Left ventricle myocardium inferior (tissue), 1 donor: ENCODE data around the gene ZNF687. TPM values are rescaled to one million over a fixed set of nuclear protein-coding genes. Genes with fewer than 3 reads are reported as not detected.

ENCODE experiments used
- DNase-seq: peaks from one replicate; pipeline ENCODE4 v3.0.0-alpha.2; 2020
- H3K27ac ChIP-seq: fragments of 200-600 bp; replicated peaks from 2 replicates; pipeline ENCODE4 v1.8.0; 2021
- H3K27me3 ChIP-seq: fragments of 200-600 bp; 2 replicates; pipeline ENCODE4 v1.8.0; 2021; ENCODE audit warnings: low read depth
- H3K36me3 ChIP-seq: fragments of 200-600 bp; 2 replicates; pipeline ENCODE4 v1.8.0; 2021
- H3K4me1 ChIP-seq: fragments of 200-600 bp; 2 replicates; pipeline ENCODE4 v1.8.0; 2021
- H3K4me3 ChIP-seq: fragments of 200-600 bp; 2 replicates; pipeline ENCODE4 v1.8.0; 2021; ENCODE audit warnings: mild to moderate bottlenecking, moderate library complexity
- H3K9me3 ChIP-seq: fragments of 200-600 bp; replicated peaks from 2 replicates; pipeline ENCODE4 v1.8.0; 2021
- intact Hi-C: fragments of 100-400 bp; cut with micrococcal nuclease; formaldehyde crosslinking; loops from one replicate; pipeline ENCODE4 v1.11.0; 2022
- long read RNA-seq: library from polyadenylated mRNA; unstranded; transcript quantifications from one replicate; pipeline ENCODE4 v2.0.0, GENCODE V29; 2021
- total RNA-seq: library from RNA; stranded (reverse); fragmentation: NEBNext Ultra II Directional; extraction: Animal tissue kit (Norgen Biotek cat#: 25700); gene quantifications from one replicate; pipeline ENCODE4 v1.2.1, GENCODE V29; 2021
- TF ChIP-seq, protein P1 (sequence below): fragments of 200-600 bp; IDR thresholded peaks from 2 replicates; pipeline ENCODE4 v1.8.0; 2021; ENCODE audit warnings: antibody characterized with exemption, mild to moderate bottlenecking, borderline replicate concordance
- donor health status: DM: no; HTN: yes; CAD: no; lungs with severe emphysema.

The ZNF687 gene, protein sequence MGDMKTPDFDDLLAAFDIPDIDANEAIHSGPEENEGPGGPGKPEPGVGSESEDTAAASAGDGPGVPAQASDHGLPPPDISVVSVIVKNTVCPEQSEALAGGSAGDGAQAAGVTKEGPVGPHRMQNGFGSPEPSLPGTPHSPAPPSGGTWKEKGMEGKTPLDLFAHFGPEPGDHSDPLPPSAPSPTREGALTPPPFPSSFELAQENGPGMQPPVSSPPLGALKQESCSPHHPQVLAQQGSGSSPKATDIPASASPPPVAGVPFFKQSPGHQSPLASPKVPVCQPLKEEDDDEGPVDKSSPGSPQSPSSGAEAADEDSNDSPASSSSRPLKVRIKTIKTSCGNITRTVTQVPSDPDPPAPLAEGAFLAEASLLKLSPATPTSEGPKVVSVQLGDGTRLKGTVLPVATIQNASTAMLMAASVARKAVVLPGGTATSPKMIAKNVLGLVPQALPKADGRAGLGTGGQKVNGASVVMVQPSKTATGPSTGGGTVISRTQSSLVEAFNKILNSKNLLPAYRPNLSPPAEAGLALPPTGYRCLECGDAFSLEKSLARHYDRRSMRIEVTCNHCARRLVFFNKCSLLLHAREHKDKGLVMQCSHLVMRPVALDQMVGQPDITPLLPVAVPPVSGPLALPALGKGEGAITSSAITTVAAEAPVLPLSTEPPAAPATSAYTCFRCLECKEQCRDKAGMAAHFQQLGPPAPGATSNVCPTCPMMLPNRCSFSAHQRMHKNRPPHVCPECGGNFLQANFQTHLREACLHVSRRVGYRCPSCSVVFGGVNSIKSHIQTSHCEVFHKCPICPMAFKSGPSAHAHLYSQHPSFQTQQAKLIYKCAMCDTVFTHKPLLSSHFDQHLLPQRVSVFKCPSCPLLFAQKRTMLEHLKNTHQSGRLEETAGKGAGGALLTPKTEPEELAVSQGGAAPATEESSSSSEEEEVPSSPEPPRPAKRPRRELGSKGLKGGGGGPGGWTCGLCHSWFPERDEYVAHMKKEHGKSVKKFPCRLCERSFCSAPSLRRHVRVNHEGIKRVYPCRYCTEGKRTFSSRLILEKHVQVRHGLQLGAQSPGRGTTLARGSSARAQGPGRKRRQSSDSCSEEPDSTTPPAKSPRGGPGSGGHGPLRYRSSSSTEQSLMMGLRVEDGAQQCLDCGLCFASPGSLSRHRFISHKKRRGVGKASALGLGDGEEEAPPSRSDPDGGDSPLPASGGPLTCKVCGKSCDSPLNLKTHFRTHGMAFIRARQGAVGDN
- total RNA-seq, result 11.2 TPM
- long read RNA-seq, partial matches to known transcripts, result 17 of 21 reads
- long read RNA-seq, other reads (novel, unspliced or antisense), result 4 of 21 reads

DNA sequence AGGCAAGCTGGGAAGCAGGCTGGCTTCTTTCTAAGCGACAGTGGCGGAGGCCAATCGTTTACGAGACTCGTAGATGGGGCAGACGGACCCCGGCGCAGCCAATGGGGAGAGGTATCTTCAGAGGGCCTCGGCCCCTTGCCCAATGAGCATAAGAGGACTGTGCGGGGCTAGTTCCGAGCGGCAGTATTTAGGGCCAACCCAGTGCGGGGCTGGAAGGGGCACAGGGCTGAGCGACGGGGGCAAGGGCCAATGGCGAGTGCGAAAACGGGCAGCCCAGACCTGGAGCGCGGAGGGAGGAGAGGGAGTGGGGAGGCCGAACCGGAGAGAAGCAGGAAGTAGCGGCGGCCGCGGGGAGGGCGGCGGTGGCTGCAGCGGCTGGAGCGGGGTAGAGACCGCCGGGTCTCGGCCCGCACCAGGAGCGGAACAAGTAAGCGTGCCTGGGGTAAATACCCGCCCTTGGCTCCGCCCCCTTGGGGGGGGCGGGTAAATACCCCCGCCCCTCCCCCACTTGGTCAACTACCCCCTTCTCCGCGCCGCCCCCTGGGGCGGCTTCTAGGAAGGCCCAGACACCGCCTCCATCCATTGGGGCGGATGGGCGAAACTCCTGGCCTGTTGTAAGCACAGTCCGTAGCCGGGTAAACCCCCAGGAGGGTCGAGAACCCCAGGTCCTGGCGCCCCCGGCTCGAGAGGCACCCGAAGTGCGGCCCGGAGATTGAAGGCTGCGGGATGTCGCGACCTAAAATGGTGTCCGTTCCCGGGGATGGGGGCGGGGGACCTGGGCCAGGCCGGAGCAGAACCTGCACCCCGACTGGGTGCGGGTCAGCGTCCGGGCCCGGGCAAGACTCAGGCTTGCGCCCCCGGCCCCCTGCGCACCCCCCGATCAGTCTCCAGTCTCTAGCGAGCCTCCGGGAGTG is at the start of gene ZNF687:
Gene ZNF687, plus strand, starts transcription at position 331 of the 914 bp plus-strand sequence. CDS start 3,993 bp downstream, outside the sequence.
- Histone ChIP-seq H3K27me3 (no peaks in the 10 kb centered on the region), H3K9me3 (no peaks in the 10 kb centered on the region), H3K36me3 (peaks cover 13% of the 10 kb centered on the region), H3K27ac (peak within 1 kb of the TSS; percentile 95), H3K4me1 (peaks cover 31% of the 10 kb centered on the region), H3K4me3 (peak within 1 kb of the TSS; percentile 91)
- DNase-seq, result peak; percentile 100
- intact Hi-C loops, result no loop called here
- TF ChIP-seq, protein P1, sequence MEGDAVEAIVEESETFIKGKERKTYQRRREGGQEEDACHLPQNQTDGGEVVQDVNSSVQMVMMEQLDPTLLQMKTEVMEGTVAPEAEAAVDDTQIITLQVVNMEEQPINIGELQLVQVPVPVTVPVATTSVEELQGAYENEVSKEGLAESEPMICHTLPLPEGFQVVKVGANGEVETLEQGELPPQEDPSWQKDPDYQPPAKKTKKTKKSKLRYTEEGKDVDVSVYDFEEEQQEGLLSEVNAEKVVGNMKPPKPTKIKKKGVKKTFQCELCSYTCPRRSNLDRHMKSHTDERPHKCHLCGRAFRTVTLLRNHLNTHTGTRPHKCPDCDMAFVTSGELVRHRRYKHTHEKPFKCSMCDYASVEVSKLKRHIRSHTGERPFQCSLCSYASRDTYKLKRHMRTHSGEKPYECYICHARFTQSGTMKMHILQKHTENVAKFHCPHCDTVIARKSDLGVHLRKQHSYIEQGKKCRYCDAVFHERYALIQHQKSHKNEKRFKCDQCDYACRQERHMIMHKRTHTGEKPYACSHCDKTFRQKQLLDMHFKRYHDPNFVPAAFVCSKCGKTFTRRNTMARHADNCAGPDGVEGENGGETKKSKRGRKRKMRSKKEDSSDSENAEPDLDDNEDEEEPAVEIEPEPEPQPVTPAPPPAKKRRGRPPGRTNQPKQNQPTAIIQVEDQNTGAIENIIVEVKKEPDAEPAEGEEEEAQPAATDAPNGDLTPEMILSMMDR, result no peak

DNA sequence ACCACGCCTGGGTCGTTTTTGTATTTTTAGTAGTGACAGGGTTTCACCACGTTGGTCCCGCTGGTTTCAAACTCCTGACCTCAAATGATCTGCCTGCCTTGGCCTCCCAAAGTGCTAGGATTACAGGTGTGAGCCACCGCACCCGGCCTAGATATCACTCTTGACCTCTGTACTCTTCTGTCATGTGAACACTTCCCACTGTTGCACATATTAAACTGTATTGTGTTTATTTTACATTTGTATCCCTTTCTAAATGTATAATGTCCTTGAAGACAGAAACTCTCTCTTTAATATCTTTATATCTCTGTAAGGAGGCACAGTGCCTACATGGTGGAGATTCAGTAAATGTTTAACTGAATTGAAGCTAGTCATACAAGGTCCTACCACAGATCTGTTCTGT is 46.9 kb upstream of the ZNF687 start:
- Histone ChIP-seq H3K27me3 (no peaks in the 10 kb centered on the region), H3K36me3 (peaks cover 100% of the 10 kb centered on the region)
- TF ChIP-seq, protein P1, result no peak

DNA sequence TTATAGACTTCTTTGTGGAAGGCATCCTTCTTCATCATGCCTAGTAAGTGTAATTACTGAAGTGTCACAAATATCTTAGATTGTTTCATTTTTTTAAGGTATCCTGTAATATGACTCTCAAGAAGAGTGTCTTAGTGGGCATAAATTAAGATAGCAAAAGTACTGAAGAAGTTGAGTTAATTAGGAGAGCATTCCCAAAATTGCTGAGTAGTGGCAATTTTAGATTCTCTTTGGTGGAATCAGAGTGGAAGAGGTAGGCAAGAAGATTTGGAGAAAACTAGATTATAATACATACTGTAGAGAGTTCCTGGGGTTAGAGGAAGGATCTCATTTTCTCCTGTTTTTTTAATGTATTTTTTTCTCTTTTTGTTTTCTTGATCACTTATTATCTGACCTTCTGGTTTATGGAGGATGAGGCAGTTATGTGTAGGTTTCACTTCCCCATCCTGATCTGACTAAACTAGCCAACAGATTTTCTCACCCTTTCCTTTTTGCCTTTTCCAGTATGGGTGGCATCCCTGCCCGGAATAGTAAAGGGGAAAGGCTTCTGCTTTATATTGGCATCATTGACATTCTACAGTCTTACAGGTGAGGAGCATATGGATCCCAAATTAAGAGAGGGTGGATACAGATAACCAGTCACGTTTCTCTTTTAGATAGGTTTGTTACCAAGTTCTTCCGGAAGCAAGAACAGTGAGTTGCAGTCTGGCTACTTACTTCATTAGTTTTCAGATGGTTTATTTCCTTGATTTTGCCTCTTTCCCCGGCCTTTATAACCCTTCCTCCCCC is 44.2 kb upstream of the ZNF687 start:
- DNase-seq, result no peak
- intact Hi-C loops, result no loop called here
- Histone ChIP-seq H3K27me3 (no peaks in the 10 kb centered on the region), H3K9me3 (no peaks in the 10 kb centered on the region), H3K4me3 (no peak overlapping the region), H3K27ac (no peak overlapping the region), H3K36me3 (peaks cover 100% of the 10 kb centered on the region), H3K4me1 (no peaks in the 10 kb centered on the region)
- TF ChIP-seq, protein P1, result no peak

More for the DNA sequence above, 46.9 kb upstream of the ZNF687 start:
- intact Hi-C loops, result no loop called here
- no peaks in the 10 kb centered on the region for H3K4me1 ChIP-seq
- DNase-seq, result no peak
- H3K9me3 ChIP-seq, result no peaks in the 10 kb centered on the region
- no peak overlapping the region for H3K27ac ChIP-seq
- H3K4me3 ChIP-seq, result no peak overlapping the region

DNA sequence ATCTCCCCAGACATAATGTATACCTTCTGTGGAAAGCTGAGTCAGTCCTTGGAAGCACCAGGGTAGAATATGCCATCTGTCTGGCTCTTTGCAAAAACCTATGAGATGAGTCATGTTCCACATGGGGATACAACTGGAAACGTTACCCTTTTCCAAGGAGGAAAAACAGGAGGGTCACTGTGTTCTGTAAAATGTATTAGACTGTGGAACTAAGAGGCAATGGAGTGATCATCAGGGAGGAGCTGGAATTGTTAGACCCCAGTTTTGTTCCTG is 43.7 kb upstream of the ZNF687 start:
- Histone ChIP-seq H3K27me3 (no peaks in the 10 kb centered on the region), H3K36me3 (peaks cover 100% of the 10 kb centered on the region), H3K9me3 (no peaks in the 10 kb centered on the region), H3K4me1 (no peaks in the 10 kb centered on the region), H3K27ac (no peak overlapping the region), H3K4me3 (no peak overlapping the region)
- DNase-seq, result no peak
- intact Hi-C loops, result no loop called here
- TF ChIP-seq, protein P1, result no peak
